ENCODE measurements around the gene APOC1.

GRCh38 chr19:44955505-44956439 lies 41.4 kb downstream of the APOC1 start:
- no peak for TF ChIP-seq BACH2 (CRISPR knock-in tag; IDR thresholded peaks at IDR 0.05; ENCODE audit: borderline replicate concordance)
- no peak for TF ChIP-seq PPARA (CRISPR knock-in tag; IDR thresholded peaks at IDR 0.05; ENCODE audit: borderline replicate concordance)
- no peak for TF ChIP-seq ZFP30 (CRISPR knock-in tag; IDR thresholded peaks at IDR 0.05)
- TF ChIP-seq PATZ1 (CRISPR knock-in tag; IDR thresholded peaks at IDR 0.05; ENCODE audit: borderline replicate concordance): no peak
- no peak for TF ChIP-seq TOX (CRISPR knock-in tag; IDR thresholded peaks at IDR 0.05; ENCODE audit: borderline replicate concordance)
- no peak for TF ChIP-seq CSRNP3 (CRISPR knock-in tag; IDR thresholded peaks at IDR 0.05)
- TF ChIP-seq RARB (CRISPR knock-in tag; IDR thresholded peaks at IDR 0.05): no peak
- TF ChIP-seq ZFP3 (CRISPR knock-in tag; IDR thresholded peaks at IDR 0.05): no peak
- no peak for TF ChIP-seq TCF4 (CRISPR knock-in tag; IDR thresholded peaks at IDR 0.05; ENCODE audit: borderline replicate concordance)
